Transverse colon (tissue), 3 donors: ENCODE results near the gene ADAMTS6.

ENCODE experiments used
- CTCF ChIP-seq, 5 experiments: fragments of 200-600 bp in 3 of 5; fragments of 450-650 bp in 2 of 5; sonication (generic) in 3 of 5; IDR thresholded peaks; 1 replicate in 2 of 5; 2 replicates in 3 of 5; pipeline ENCODE4 v1.5.1; 2016 to 2017; ENCODE audit warnings: antibody characterized with exemption in 5 of 5, inconsistent platforms in 3 of 5, mild to moderate bottlenecking in 2 of 5, moderate library complexity in 1 of 5
- EP300 ChIP-seq: sonication (generic); formaldehyde crosslinking; IDR thresholded peaks from one replicate; pipeline ENCODE4 v1.6.1; 2017; ENCODE audit warnings: antibody characterized with exemption, low read depth
- POLR2A ChIP-seq: fragments of 450-650 bp; IDR thresholded peaks from one replicate; pipeline ENCODE4 v1.6.1; 2016; ENCODE audit warnings: antibody characterized with exemption, mild to moderate bottlenecking, moderate library complexity

DNA sequence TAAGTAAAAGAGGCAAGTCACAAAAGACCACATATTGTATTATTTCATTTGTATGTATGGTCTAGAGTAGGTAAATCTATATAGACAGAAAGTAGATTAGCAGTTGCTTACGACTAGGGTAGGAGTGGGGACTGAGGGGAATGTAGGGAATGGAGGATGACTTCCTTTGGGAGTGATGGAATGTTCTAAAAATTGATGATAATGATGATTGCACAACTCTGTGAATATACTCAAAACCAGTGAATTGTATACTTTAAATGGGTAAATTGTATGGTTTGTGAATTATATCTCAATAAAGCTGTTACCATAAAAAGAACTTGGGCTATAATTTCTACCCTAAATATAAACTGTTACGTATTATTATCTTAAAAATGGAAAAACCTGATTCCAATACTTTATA, 35.0 kb downstream of the ADAMTS6 start:
- TF ChIP-seq CTCF (IDR thresholded peaks at IDR 0.05) = no peak
- TF ChIP-seq POLR2A = no peak
- TF ChIP-seq EP300 = no peak
